Esophagus squamous epithelium (tissue), 4 donors: ENCODE results near the gene DOCK3.

Source experiments
- POLR2A ChIP-seq, 4 donors: fragments of 450-650 bp; IDR thresholded peaks; one replicate each; pipeline ENCODE4 v1.6.1; 2017; ENCODE audit warnings: antibody characterized with exemption in 4 of 4, mild to moderate bottlenecking in 4 of 4, moderate library complexity in 3 of 4
- TF ChIP-seq, protein P1 (sequence below), 6 experiments: fragments of 450-650 bp in 4 of 6; fragments of 200-600 bp in 2 of 6; sonication (generic) in 2 of 6; IDR thresholded peaks; one replicate each; pipeline ENCODE4 v1.5.1; 2016 to 2019; ENCODE audit warnings: antibody characterized with exemption in 6 of 6, mild to moderate bottlenecking in 4 of 6, moderate library complexity in 4 of 6

DNA sequence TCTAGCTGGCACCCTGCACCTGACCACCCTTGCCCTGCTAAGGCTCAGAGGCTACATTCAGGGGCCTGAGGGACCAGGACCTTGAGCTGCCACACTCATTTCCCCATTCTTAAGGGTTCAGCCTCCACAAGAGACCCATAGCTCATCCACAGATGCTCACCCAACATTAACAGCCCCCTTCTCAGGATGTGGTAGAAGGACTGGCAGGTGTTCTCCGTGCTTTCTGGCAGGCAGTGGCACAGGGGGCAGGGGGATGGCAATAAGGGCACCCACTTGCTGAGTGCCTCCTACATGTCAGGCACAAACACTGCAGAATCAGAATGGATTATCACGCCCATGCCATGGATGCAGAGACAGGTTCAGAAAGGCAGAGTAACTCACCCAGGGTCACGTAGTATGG, 48.3 kb upstream of the DOCK3 start:
- TF ChIP-seq, protein P1, sequence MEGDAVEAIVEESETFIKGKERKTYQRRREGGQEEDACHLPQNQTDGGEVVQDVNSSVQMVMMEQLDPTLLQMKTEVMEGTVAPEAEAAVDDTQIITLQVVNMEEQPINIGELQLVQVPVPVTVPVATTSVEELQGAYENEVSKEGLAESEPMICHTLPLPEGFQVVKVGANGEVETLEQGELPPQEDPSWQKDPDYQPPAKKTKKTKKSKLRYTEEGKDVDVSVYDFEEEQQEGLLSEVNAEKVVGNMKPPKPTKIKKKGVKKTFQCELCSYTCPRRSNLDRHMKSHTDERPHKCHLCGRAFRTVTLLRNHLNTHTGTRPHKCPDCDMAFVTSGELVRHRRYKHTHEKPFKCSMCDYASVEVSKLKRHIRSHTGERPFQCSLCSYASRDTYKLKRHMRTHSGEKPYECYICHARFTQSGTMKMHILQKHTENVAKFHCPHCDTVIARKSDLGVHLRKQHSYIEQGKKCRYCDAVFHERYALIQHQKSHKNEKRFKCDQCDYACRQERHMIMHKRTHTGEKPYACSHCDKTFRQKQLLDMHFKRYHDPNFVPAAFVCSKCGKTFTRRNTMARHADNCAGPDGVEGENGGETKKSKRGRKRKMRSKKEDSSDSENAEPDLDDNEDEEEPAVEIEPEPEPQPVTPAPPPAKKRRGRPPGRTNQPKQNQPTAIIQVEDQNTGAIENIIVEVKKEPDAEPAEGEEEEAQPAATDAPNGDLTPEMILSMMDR (IDR thresholded peaks at IDR 0.05) = no peak
- TF ChIP-seq POLR2A (IDR thresholded peaks at IDR 0.05) = no peak
